ENCODE results near the gene LRRIQ1.

Gene LRRIQ1

DNA sequence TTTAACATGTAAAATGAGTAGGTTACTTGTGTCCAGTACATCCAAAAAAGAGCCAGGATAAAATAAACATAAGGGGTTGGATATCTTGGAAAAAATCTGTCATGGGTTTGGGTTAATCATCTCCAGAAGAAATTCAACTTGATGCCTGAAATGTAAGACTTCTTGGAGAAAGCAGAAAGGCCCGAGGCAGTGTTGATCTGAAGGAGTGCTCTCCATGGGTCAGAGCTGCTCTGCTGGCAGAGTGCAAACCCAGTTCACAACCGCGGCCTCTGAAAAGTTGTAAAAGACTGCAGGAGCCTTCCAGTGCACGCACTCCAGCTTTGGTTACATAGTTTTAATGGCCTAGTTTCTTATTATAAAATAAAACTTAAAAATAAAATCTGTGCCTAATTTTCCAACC, 146.5 kb downstream of the LRRIQ1 start:
- Histone ChIP-seq H3K27ac (ENCODE audit: extremely low read depth, low read depth, low read length) (no peak overlapping the region), H3K36me3 (ENCODE audit: control insufficient read depth in 2 of 2, insufficient read depth in 1 of 2, low read length in 2 of 2) (no peaks in the 10 kb centered on the region), H3K4me1 (ENCODE audit: control insufficient read depth, insufficient read depth, low read length) (no peaks in the 10 kb centered on the region), H3K9me3 (ENCODE audit: control insufficient read depth, insufficient read depth, low read depth, low read length) (no peaks in the 10 kb centered on the region), H3K4me3 (ENCODE audit: low read depth, low read length) (no peak overlapping the region)
- ChIA-PET CTCF (no interaction called here), POLR2A (no interaction called here)
- TF ChIP-seq, protein P1, sequence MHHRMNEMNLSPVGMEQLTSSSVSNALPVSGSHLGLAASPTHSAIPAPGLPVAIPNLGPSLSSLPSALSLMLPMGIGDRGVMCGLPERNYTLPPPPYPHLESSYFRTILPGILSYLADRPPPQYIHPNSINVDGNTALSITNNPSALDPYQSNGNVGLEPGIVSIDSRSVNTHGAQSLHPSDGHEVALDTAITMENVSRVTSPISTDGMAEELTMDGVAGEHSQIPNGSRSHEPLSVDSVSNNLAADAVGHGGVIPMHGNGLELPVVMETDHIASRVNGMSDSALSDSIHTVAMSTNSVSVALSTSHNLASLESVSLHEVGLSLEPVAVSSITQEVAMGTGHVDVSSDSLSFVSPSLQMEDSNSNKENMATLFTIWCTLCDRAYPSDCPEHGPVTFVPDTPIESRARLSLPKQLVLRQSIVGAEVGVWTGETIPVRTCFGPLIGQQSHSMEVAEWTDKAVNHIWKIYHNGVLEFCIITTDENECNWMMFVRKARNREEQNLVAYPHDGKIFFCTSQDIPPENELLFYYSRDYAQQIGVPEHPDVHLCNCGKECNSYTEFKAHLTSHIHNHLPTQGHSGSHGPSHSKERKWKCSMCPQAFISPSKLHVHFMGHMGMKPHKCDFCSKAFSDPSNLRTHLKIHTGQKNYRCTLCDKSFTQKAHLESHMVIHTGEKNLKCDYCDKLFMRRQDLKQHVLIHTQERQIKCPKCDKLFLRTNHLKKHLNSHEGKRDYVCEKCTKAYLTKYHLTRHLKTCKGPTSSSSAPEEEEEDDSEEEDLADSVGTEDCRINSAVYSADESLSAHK (tag by site-specific recombination; IDR thresholded peaks at IDR 0.05): no peak
- TF ChIP-seq ZNF202 (tag by site-specific recombination; IDR thresholded peaks at IDR 0.05; ENCODE audit: borderline replicate concordance) (no peak), HOXA7 (CRISPR knock-in tag; IDR thresholded peaks at IDR 0.05; ENCODE audit: borderline replicate concordance) (no peak), HOXD13 (CRISPR knock-in tag; IDR thresholded peaks at IDR 0.05; ENCODE audit: borderline replicate concordance) (no peak), ZNF48 (tag by site-specific recombination; IDR thresholded peaks at IDR 0.05) (no peak), ZNF623 (tag by site-specific recombination; IDR thresholded peaks at IDR 0.05) (no peak), GLI2 (tag by site-specific recombination; IDR thresholded peaks at IDR 0.05; ENCODE audit: borderline replicate concordance, low read depth) (no peak), ZNF521 (tag by site-specific recombination; IDR thresholded peaks at IDR 0.05) (no peak), ZNF747 (tag by site-specific recombination; IDR thresholded peaks at IDR 0.05) (no peak), ZNF2 (tag by site-specific recombination; IDR thresholded peaks at IDR 0.05) (no peak), ZNF423 (tag by site-specific recombination; IDR thresholded peaks at IDR 0.05) (no peak), ZNF596 (tag by site-specific recombination; IDR thresholded peaks at IDR 0.05) (no peak), ZNF501 (tag by site-specific recombination; IDR thresholded peaks at IDR 0.05) (no peak), ZNF121 (tag by site-specific recombination; IDR thresholded peaks at IDR 0.05) (no peak), GLIS1 (tag by site-specific recombination; IDR thresholded peaks at IDR 0.05) (no peak), ZNF544 (tag by site-specific recombination; IDR thresholded peaks at IDR 0.05) (no peak), ZNF654 (tag by site-specific recombination; IDR thresholded peaks at IDR 0.05; ENCODE audit: low read depth) (no peak)
- TF ChIP-seq, protein P2, sequence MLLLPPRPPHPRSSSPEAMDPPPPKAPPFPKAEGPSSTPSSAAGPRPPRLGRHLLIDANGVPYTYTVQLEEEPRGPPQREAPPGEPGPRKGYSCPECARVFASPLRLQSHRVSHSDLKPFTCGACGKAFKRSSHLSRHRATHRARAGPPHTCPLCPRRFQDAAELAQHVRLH (tag by site-specific recombination; IDR thresholded peaks at IDR 0.05): no peak
- TF ChIP-seq, protein P3, sequence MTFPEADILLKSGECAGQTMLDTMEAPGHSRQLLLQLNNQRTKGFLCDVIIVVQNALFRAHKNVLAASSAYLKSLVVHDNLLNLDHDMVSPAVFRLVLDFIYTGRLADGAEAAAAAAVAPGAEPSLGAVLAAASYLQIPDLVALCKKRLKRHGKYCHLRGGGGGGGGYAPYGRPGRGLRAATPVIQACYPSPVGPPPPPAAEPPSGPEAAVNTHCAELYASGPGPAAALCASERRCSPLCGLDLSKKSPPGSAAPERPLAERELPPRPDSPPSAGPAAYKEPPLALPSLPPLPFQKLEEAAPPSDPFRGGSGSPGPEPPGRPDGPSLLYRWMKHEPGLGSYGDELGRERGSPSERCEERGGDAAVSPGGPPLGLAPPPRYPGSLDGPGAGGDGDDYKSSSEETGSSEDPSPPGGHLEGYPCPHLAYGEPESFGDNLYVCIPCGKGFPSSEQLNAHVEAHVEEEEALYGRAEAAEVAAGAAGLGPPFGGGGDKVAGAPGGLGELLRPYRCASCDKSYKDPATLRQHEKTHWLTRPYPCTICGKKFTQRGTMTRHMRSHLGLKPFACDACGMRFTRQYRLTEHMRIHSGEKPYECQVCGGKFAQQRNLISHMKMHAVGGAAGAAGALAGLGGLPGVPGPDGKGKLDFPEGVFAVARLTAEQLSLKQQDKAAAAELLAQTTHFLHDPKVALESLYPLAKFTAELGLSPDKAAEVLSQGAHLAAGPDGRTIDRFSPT (tag by site-specific recombination; IDR thresholded peaks at IDR 0.05): no peak

DNA sequence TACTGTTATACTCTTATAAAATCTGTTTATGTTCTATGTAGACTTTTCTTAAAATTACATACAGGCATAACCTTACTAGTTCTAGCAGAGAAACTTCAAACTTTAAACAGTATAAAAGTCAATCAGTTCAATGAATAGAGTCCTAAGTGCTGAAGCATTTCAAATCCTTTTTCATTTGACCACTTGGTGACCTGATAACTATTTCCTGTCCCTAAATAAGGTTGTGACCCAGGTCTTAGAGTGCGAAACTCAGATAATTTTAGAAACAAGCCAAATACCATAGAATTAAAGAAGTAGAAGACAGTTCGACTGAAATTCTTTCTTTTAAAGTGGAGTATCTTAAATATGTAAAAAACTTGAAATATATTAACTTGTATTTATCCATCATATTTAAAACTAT, 147.7 kb downstream of the LRRIQ1 start:
- ChIA-PET CTCF (interaction anchor here (0.7 kb wide), 1 partner anchor 87 kb away, joined by 5 read pairs; no protein-coding TSS in a partner anchor), POLR2A (no interaction called here)
- Histone ChIP-seq H3K4me1 (ENCODE audit: control insufficient read depth, insufficient read depth, low read length) (no peaks in the 10 kb centered on the region), H3K4me3 (ENCODE audit: low read depth, low read length) (no peak overlapping the region), H3K9me3 (ENCODE audit: control insufficient read depth, insufficient read depth, low read depth, low read length) (no peaks in the 10 kb centered on the region), H3K27ac (ENCODE audit: extremely low read depth, low read depth, low read length) (no peak overlapping the region), H3K36me3 (ENCODE audit: control insufficient read depth in 2 of 2, insufficient read depth in 1 of 2, low read length in 2 of 2) (no peaks in the 10 kb centered on the region)
- TF ChIP-seq, protein P4, sequence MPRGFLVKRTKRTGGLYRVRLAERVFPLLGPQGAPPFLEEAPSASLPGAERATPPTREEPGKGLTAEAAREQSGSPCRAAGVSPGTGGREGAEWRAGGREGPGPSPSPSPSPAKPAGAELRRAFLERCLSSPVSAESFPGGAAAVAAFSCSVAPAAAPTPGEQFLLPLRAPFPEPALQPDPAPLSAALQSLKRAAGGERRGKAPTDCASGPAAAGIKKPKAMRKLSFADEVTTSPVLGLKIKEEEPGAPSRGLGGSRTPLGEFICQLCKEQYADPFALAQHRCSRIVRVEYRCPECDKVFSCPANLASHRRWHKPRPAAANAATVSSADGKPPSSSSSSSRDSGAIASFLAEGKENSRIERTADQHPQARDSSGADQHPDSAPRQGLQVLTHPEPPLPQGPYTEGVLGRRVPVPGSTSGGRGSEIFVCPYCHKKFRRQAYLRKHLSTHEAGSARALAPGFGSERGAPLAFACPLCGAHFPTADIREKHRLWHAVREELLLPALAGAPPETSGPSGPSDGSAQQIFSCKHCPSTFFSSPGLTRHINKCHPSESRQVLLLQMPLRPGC (tag by site-specific recombination; IDR thresholded peaks at IDR 0.05): no peak
- TF ChIP-seq ZNF521 (tag by site-specific recombination; IDR thresholded peaks at IDR 0.05) (no peak), ZNF621 (tag by site-specific recombination; IDR thresholded peaks at IDR 0.05) (no peak), ZNF785 (tag by site-specific recombination; IDR thresholded peaks at IDR 0.05) (no peak), ZNF140 (tag by site-specific recombination; IDR thresholded peaks at IDR 0.05) (no peak), ZNF248 (tag by site-specific recombination; IDR thresholded peaks at IDR 0.05) (no peak), ZNF600 (tag by site-specific recombination; IDR thresholded peaks at IDR 0.05) (no peak), GLIS2 (tag by site-specific recombination; IDR thresholded peaks at IDR 0.05) (no peak), ZNF660 (tag by site-specific recombination; IDR thresholded peaks at IDR 0.05) (no peak), TCF7L2 (IDR thresholded peaks at IDR 0.05; ENCODE audit: borderline replicate concordance, low read depth, low read length) (no peak)
- TF ChIP-seq, protein P5, sequence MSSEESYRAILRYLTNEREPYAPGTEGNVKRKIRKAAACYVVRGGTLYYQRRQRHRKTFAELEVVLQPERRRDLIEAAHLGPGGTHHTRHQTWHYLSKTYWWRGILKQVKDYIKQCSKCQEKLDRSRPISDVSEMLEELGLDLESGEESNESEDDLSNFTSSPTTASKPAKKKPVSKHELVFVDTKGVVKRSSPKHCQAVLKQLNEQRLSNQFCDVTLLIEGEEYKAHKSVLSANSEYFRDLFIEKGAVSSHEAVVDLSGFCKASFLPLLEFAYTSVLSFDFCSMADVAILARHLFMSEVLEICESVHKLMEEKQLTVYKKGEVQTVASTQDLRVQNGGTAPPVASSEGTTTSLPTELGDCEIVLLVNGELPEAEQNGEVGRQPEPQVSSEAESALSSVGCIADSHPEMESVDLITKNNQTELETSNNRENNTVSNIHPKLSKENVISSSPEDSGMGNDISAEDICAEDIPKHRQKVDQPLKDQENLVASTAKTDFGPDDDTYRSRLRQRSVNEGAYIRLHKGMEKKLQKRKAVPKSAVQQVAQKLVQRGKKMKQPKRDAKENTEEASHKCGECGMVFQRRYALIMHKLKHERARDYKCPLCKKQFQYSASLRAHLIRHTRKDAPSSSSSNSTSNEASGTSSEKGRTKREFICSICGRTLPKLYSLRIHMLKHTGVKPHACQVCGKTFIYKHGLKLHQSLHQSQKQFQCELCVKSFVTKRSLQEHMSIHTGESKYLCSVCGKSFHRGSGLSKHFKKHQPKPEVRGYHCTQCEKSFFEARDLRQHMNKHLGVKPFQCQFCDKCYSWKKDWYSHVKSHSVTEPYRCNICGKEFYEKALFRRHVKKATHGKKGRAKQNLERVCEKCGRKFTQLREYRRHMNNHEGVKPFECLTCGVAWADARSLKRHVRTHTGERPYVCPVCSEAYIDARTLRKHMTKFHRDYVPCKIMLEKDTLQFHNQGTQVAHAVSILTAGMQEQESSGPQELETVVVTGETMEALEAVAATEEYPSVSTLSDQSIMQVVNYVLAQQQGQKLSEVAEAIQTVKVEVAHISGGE (tag by site-specific recombination; conservative IDR thresholded peaks at IDR 0.05; ENCODE audit: low read depth): no peak
